ENCODE results near the gene FOXL3.

FOXL3 gene

GRCh38 chr7:338295-339061, 48.5 kb downstream of the FOXL3 start:
- no peak overlapping the region for H3K4me3 ChIP-seq (replicated peaks in 1 of 2; ENCODE audit: low read depth in 2 of 2, low read length in 2 of 2)
- DNase-seq (ENCODE audit: low read depth in 2 of 2) = no peak
- TF ChIP-seq CTCF (IDR thresholded peaks at IDR 0.05; ENCODE audit: low read depth, low read length) = no peak

- DNase-seq (ENCODE audit: low read depth in 2 of 2) = no peak
- no peak overlapping the region for H3K4me3 ChIP-seq (replicated peaks in 1 of 2; ENCODE audit: low read depth in 2 of 2, low read length in 2 of 2)
- TF ChIP-seq CTCF (IDR thresholded peaks at IDR 0.05; ENCODE audit: low read depth, low read length) = no peak
Observed at GRCh38 chr7:339062-339342, 49.0 kb downstream of the FOXL3 start.

GRCh38 chr7:339696-340095, 49.7 kb downstream of the FOXL3 start:
- no peak overlapping the region for H3K4me3 ChIP-seq (replicated peaks in 1 of 2; ENCODE audit: low read depth in 2 of 2, low read length in 2 of 2)
- TF ChIP-seq CTCF (IDR thresholded peaks at IDR 0.05; ENCODE audit: low read depth, low read length) = no peak
- DNase-seq (ENCODE audit: low read depth in 2 of 2) = no peak

- DNase-seq (ENCODE audit: low read depth in 2 of 2) = no peak
- no peak for TF ChIP-seq CTCF (IDR thresholded peaks at IDR 0.05; ENCODE audit: low read depth, low read length)
- no peak overlapping the region for H3K4me3 ChIP-seq (replicated peaks in 1 of 2; ENCODE audit: low read depth in 2 of 2, low read length in 2 of 2)
Observed at GRCh38 chr7:340200-340937, 50.4 kb downstream of the FOXL3 start.
